Activated naive CD8-positive, alpha-beta T cell treated with anti-CD3 and anti-CD28 coated beads, Interleukin-2, amount 10 ng/mL, durations not matched to agents 7 days and 5 days (primary cell): ENCODE data around the gene CASP6. TPM values are rescaled to one million over a fixed set of nuclear protein-coding genes. Genes with fewer than 3 reads are reported as not detected.
"Not testable (repeated sequence)": the region's sequence is repeated elsewhere in the genome, so short reads cannot be mapped to it uniquely, and the experiment has no call there.

Experiments used
- ATAC-seq: fragments of 150-1000 bp; cut with Tn5 transposase; one replicate; pipeline ENCODE4 v1.10.0; 2021; ENCODE audit warnings: low read depth, moderate library complexity
- POLR2A ChIA-PET: fragments of 350-600 bp; sonication (Branson Sonifier 250); formaldehyde crosslinking; loops from one replicate; lab custom pipeline; 2021; ENCODE audit warnings: antibody characterized with exemption; lab: Charles Lee
- DNase-seq: peaks from one replicate; pipeline ENCODE4 v3.0.0; 2021
- H3K27ac Mint-ChIP-seq: one replicate; pipeline ENCODE4 v1.8.0; 2022; ENCODE audit warnings: mild to moderate bottlenecking, mixed read lengths
- H3K27me3 Mint-ChIP-seq: one replicate; pipeline ENCODE4 v1.8.0; 2022; ENCODE audit warnings: mild to moderate bottlenecking, moderate library complexity, mixed read lengths
- H3K36me3 Mint-ChIP-seq: one replicate; pipeline ENCODE4 v1.8.0; 2021; ENCODE audit warnings: mild to moderate bottlenecking, mixed read lengths
- H3K4me1 Mint-ChIP-seq: one replicate; pipeline ENCODE4 v1.8.0; 2021; ENCODE audit warnings: mixed read lengths
- H3K4me3 Mint-ChIP-seq: one replicate; pipeline ENCODE4 v1.8.0; 2022; ENCODE audit warnings: mild to moderate bottlenecking, moderate library complexity, mixed read lengths
- H3K9me3 Mint-ChIP-seq: one replicate; pipeline ENCODE4 v1.8.0; 2021; ENCODE audit warnings: mixed read lengths
- total RNA-seq, 2 experiments: library from RNA; stranded (reverse); gene quantifications; one replicate each; pipeline ENCODE4 v1.2.3, GENCODE V29; 2021

Gene CASP6
- total RNA-seq, 2 experiments from 2014 or later, result 25.5 to 35.5 TPM

DNA sequence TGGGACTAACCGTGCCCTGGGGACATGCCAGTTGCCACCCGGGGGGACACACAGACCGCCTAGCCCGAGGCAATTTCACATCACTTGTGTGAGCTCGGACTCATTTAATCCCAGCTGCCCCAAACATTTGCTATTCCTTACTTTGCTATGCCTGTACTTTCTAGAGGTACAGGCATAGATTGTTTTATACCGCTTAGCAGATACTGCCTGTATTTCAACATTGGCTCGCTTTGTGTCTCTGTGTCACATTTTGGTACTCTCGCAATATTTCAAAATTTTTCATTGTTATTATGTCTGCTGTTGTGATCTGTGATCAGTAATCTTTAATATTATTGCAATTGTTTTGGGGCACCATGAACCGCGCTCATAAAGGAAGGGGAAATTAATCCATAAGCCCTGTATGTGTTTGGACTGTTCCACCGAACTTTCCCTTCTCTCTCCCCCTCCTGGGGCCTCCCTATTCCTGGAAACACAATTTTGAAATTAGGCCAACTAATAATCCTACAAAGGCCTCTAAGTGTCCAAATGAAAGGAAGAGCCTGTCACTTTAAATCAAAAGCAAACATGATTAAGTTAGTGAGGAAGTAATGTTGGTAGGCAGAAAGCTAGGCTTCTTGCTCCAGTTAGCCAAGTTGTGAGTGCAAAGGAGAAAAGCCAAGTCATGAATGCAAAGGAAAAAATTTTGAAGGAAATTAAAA lies 568 bp upstream of the CASP6 start:
- H3K36me3 Mint-ChIP-seq, result peaks cover 8% of the 10 kb centered on the region
- POLR2A ChIA-PET, result interaction anchor here (0.8 to 4.1 kb wide), 8 partner anchors 13 to 269 kb away, joined by 3 to 25 read pairs (median 6); partner anchors contain the start of genes MCUB and PLA2G12A
- no peaks in the 10 kb centered on the region for H3K9me3 Mint-ChIP-seq
- H3K4me1 Mint-ChIP-seq, result peaks cover 20% of the 10 kb centered on the region
- H3K27ac Mint-ChIP-seq, result peak overlapping the region; percentile 95
- H3K27me3 Mint-ChIP-seq, result no peaks in the 10 kb centered on the region
- no peak for ATAC-seq
- DNase-seq, result no peak
- H3K4me3 Mint-ChIP-seq, result peak overlapping the region; percentile 96

DNA sequence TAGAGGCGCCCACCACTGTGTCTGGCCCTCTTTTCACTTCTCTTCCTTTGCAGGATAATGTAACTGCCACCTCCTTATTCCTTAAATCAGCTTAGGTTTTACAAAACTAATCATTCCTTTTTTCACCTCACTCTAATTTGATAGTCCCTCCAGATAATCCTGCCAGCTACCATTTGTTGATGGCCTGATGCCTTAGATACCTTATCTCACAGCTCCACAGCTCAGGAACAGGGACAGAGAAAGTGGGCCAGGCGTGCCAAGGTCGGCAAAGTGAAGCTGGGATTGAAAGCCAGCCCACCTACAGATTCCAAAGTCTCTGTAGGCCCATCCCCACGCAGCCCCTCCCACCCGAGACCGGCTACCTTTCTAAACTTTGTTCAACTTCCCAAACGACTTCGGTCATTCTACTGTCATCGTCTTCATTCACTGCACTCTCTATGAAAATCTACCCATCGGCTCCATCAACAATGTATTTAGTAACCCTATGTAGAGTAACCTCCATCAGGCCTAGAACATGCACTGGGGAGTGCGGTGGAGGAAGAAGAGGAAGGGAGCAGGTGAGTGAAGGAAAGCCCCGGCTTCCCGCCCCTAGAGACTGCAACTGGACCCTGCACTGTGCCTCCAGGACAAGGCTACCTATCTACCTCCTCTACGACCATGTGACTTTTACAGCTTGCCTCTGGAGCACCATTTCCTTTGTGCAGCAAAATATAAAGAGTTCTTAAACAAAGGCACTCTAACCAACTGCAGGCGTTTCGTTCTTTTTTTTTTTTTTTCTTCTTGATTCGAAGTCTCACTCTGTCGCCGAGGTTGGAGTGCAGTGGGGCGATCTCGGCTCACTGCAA lies 1.5 kb downstream of the CASP6 start:
- peaks cover 17% of the 10 kb centered on the region for H3K36me3 Mint-ChIP-seq
- no peaks in the 10 kb centered on the region for H3K27me3 Mint-ChIP-seq
- H3K4me3 Mint-ChIP-seq, result peak overlapping the region; percentile 96
- no peaks in the 10 kb centered on the region for H3K9me3 Mint-ChIP-seq
- H3K4me1 Mint-ChIP-seq, result peaks cover 26% of the 10 kb centered on the region
- ATAC-seq, result no peak
- peak overlapping the region; percentile 95 for H3K27ac Mint-ChIP-seq
- DNase-seq, result no peak
- POLR2A ChIA-PET, result interaction anchor here (0.9 to 4.1 kb wide), 5 partner anchors 11 to 268 kb away, joined by 4 to 25 read pairs (median 11); partner anchors contain the start of genes MCUB, PLA2G12A and SEC24B

DNA sequence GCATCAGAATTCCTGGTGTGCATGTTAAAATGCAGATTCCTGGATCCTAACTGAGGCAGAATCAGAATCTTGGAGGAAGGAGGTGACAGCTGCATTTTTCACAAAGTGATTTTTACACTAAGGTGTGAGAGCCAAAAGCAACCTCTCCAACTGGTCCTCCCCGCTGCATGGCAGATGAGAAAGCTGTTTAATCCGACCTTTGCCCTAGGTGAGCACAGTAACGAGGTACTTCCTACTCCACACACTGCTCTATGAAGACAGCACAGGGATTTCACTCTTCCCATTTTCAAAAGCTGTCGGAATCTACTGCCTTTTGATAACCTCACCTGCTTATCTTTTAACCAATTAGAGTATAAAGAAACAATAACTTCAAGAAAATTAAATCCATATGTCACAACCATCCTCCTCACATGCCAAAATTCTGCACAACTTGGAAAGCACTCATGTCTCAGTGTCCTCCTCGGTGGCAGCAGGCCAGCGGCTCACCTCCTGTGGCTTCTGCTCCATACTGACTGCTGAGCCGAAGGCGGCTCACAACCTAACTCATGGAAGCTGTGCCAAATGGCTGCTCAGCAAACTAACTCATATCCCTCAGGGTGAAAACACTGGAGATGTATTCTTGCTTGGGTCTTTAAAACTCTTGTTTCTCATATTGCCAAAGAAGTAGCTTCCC lies 3.6 kb downstream of the CASP6 start:
- Mint-ChIP-seq H3K27ac (no peak overlapping the region), H3K4me1 (peaks cover 26% of the 10 kb centered on the region), H3K4me3 (no peak overlapping the region), H3K27me3 (no peaks in the 10 kb centered on the region), H3K9me3 (no peaks in the 10 kb centered on the region), H3K36me3 (peaks cover 22% of the 10 kb centered on the region)
- POLR2A ChIA-PET, result interaction anchor here (0.5 to 4.1 kb wide), 2 partner anchors 9 to 84 kb away, joined by 4 to 25 read pairs; no protein-coding TSS in a partner anchor
- no peak for ATAC-seq
- DNase-seq, result no peak

DNA sequence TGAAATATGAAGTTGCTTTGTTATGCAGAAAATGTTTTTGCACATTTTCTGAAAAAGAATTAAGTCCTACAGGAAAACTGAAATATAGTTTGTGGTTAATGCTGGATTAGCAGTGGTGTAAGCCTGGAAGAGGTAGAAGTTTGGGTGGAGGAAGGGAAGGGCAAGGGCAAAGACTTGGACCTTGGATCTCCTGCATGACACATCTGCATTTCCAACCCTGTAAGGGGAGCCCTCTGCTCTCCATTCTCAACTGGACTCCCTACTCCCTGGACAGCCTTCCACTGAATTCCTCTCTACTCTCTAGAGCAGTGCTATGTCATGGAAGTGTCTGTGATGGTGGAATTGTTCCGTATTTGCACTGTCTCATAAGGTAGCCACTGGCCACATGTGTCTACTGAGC lies 4.6 kb downstream of the CASP6 start:
- peaks cover 32% of the 10 kb centered on the region for H3K36me3 Mint-ChIP-seq
- ATAC-seq (no peak), DNase-seq (no peak)
- POLR2A ChIA-PET, result no interaction called here
- peaks cover 21% of the 10 kb centered on the region for H3K4me1 Mint-ChIP-seq
- no peaks in the 10 kb centered on the region for H3K27me3 Mint-ChIP-seq
- H3K27ac Mint-ChIP-seq, result no peak overlapping the region
- H3K4me3 Mint-ChIP-seq, result no peak overlapping the region
- no peaks in the 10 kb centered on the region for H3K9me3 Mint-ChIP-seq

DNA sequence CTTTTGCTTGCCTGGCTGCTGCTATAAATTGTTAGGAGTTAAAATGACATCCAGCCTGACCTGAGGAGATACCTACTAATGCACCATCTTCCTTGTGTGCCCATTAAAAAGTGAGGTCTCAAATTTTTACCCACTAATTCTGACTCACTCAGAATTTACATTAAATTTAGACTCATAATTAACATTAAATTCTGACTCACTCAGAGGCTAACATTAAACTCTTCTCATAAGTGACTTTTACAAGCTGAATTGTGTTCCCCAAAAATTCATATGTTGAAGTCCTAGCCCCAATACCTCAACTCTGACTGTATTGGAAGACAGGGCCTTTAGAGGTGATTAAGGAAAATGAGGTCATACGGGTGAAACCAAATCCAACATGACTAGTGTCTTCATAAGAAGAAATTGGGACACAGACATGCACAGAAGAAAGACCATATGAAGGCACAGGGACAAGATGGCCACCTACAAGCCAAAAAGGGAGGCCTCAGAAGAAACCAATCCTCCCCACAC lies 11.8 kb downstream of the CASP6 start:
- H3K27me3 Mint-ChIP-seq, result no peaks in the 10 kb centered on the region
- ATAC-seq, result no peak
- H3K27ac Mint-ChIP-seq, result peak overlapping the region; percentile 81
- no peak for DNase-seq
- POLR2A ChIA-PET, result interaction anchor here (1.2 to 2.8 kb wide), 3 partner anchors 10 to 131 kb away, joined by 3 to 25 read pairs (median 8); partner anchors contain the start of genes CASP6 and MCUB
- H3K4me1 Mint-ChIP-seq, result peaks cover 24% of the 10 kb centered on the region
- H3K4me3 Mint-ChIP-seq, result peak overlapping the region; percentile 32
- no peaks in the 10 kb centered on the region for H3K9me3 Mint-ChIP-seq
- peaks cover 54% of the 10 kb centered on the region for H3K36me3 Mint-ChIP-seq

DNA sequence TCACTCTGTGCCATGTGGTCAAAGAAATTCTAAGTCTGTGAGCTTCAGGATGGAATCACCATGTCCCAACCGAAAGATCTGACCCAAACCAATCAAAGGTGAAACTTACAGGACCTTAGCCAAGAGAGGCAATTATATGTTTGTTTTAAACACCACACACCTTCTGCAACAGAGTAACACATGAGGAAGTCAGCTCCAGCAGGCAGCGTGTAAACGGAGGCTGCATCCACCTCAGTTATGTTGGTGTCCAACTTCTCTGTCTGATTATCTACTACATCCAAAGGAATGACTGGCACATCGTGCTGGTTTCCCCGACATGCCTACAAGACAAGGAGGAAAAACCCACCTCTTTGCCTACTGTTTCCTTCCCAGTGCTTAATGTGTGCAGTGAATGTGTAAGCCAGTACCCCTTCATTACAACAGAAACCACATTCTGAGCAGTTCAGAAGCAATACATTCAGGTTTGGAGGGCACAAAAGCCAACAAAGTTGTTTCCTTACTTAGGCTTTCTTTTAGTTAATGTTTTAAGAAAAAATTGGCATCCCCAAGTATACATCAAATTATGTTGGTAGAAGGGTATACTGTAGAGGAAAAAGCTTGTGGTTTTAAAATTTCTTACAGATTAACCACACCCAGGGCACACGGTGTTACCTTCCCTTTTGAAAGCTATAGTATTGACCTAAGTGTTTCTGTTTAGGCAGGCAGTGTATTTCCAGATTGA lies 12.4 kb downstream of the CASP6 start:
- peak overlapping the region; percentile 81 for H3K27ac Mint-ChIP-seq
- H3K36me3 Mint-ChIP-seq, result peaks cover 54% of the 10 kb centered on the region
- H3K4me1 Mint-ChIP-seq, result peaks cover 24% of the 10 kb centered on the region
- peak overlapping the region; percentile 32 for H3K4me3 Mint-ChIP-seq
- H3K9me3 Mint-ChIP-seq, result no peaks in the 10 kb centered on the region
- DNase-seq (no peak), ATAC-seq (peak; percentile 90)
- POLR2A ChIA-PET, result interaction anchor here (1.2 to 2.8 kb wide), 3 partner anchors 11 to 130 kb away, joined by 3 to 25 read pairs (median 8); partner anchors contain the start of genes CASP6 and MCUB
- no peaks in the 10 kb centered on the region for H3K27me3 Mint-ChIP-seq

DNA sequence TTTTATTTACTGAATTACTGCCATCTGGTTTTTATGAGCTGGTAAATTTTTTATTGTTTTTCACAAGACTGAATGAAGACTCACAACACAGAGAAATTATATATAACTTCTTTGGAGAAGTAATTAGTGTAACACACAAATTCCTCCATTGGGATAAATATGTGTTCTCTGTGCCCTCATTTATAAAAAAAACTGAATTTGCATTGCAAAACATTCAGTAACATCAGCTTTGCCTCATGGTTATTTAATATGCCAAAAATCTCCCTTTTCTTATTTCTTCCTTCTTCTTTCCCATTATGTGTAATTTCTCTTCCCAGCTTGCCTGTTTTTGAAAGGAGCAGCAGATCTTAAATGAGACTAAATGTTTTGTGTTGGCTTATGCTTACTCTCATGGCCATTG lies 18.5 kb downstream of the CASP6 start:
- DNase-seq (no peak), ATAC-seq (no peak)
- Mint-ChIP-seq H3K27ac (no peak overlapping the region), H3K4me1 (peaks cover 18% of the 10 kb centered on the region), H3K36me3 (peaks cover 54% of the 10 kb centered on the region), H3K9me3 (no peaks in the 10 kb centered on the region), H3K4me3 (no peak overlapping the region), H3K27me3 (no peaks in the 10 kb centered on the region)
- POLR2A ChIA-PET, result interaction anchor here (0.5 kb wide), 1 partner anchor 26 kb away, joined by 4 read pairs; no protein-coding TSS in a partner anchor

DNA sequence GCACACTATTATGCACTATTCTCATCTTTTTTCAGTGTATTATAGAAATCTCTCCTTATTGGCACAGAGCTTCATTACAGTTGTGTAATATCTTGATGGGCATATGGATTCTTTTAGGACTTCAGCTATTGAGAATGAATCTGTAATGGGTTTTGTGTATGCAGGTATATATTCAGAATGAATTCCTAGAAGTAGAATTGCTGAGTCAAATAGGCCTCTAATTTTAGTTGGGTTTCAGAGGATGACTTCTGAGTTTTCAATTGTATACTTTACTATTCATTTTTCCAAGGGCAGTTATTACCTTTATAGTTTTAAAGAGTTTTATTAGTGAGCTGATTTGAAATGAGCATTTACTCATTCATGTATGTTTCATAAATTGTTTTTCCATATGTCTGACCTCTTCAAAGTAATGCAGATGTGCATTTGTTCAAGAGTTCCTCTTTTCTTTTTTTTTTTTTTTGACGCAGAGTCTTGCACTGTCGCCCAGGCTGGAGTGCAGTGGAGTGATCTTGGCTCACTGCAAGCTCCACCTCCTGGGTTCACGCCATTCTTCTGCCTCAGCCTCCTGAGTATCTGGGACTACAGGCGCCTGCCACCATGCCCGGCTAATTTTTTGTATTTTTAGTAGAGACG lies 19.5 kb downstream of the CASP6 start:
- Mint-ChIP-seq H3K4me1 (peaks cover 18% of the 10 kb centered on the region), H3K36me3 (peaks cover 56% of the 10 kb centered on the region), H3K27me3 (no peaks in the 10 kb centered on the region), H3K9me3 (no peaks in the 10 kb centered on the region), H3K27ac (no peak overlapping the region), H3K4me3 (no peak overlapping the region)
- POLR2A ChIA-PET, result no interaction called here
- ATAC-seq, result no peak
- no peak for DNase-seq

DNA sequence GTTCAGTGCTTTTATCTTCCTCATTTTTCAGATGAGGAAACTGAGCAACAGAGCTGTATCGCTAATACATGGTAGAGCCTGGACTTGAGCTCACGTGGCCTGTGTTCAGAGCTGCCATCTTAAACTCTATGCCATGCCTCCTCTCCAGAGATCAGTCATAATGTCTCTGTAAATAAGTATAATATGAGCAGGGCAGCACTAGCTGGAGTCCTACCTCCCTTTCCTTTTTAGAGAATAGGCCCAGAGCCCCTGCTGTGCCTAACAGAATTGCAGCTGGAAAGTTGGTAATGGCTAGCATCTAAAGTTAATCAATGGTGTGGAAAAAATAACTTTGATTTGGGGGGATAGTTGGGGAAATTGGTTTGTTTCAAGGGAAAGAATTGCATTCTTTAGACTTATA lies 20.4 kb downstream of the CASP6 start:
- H3K4me1 Mint-ChIP-seq, result peaks cover 18% of the 10 kb centered on the region
- H3K9me3 Mint-ChIP-seq, result no peaks in the 10 kb centered on the region
- no peaks in the 10 kb centered on the region for H3K27me3 Mint-ChIP-seq
- H3K36me3 Mint-ChIP-seq, result peaks cover 57% of the 10 kb centered on the region
- POLR2A ChIA-PET, result interaction anchor here (0.6 kb wide), 1 partner anchor 123 kb away, joined by 4 read pairs; the partner anchor contains the start of gene MCUB
- no peak for DNase-seq
- no peak overlapping the region for H3K4me3 Mint-ChIP-seq
- no peak for ATAC-seq
- no peak overlapping the region for H3K27ac Mint-ChIP-seq

DNA sequence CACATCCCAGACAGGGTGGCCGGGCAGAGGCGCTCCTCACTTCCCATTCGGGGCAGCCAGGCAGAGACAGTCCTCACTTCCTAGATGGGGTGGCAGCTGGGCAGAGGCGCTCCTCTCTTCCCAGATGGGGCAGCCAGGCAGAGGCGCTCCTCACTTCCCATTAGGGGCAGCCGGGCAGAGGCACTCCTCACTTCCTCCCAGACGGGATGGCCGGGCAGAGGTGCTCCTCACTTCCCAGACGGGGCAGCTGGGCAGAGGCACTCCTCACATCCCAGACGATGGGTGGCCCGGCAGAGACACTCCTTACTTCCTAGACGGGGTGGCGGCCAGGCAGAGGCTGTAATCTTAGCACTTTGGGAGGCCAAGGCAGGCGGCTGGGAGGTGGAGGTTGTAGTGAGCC lies 24.3 kb downstream of the CASP6 start:
- ATAC-seq, H3K27me3 Mint-ChIP-seq, H3K4me3 Mint-ChIP-seq, POLR2A ChIA-PET, DNase-seq, H3K27ac Mint-ChIP-seq, H3K9me3 Mint-ChIP-seq: not testable (repeated sequence)
- Mint-ChIP-seq H3K4me1 (peaks cover 16% of the 10 kb centered on the region), H3K36me3 (peaks cover 57% of the 10 kb centered on the region)

DNA sequence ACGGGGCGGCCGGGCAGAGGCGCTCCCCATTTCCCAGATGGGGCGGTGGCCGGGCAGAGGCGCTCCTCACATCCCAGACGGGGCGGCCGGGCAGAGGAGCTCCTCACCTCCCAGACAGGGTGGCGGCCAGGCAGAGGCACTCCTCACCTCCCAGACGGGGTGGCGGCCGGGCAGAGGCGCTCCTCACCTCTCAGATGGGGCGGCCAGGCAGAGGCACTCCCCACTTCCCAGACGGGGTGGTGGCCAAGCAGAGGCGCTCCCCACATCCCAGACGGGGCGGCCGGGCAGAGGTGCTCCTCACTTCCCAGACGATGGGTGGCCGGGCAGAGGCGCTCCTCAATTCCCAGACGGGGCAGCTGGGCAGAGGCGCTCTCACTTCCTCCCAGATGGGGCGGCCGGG lies 24.8 kb downstream of the CASP6 start:
- H3K4me3 Mint-ChIP-seq, H3K9me3 Mint-ChIP-seq, POLR2A ChIA-PET, H3K27ac Mint-ChIP-seq, H3K27me3 Mint-ChIP-seq, DNase-seq, ATAC-seq: not testable (repeated sequence)
- Mint-ChIP-seq H3K4me1 (peaks cover 14% of the 10 kb centered on the region), H3K36me3 (peaks cover 59% of the 10 kb centered on the region)

DNA sequence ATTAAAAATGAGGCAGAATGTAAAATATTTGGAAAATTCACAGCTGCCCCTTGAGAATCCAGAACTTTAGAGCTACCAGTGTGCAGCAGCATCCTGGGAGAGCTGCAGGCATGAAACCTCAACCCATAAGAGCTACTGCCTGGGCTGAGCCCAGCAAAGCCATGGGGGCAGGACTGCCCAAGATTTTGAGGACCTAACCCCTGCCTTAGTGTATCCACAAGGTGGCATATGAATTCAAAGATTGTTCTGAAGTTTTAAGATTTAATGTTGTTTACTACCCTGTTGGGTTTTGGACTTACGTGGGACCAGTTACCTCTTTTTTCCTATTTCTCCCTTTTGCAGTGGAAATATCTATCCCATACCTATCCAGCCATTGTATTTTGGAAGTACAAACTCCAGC lies 26.4 kb downstream of the CASP6 start:
- Mint-ChIP-seq H3K9me3 (peaks cover 5% of the 10 kb centered on the region), H3K36me3 (peaks cover 63% of the 10 kb centered on the region), H3K27me3 (no peaks in the 10 kb centered on the region), H3K4me1 (peaks cover under 1% of the 10 kb centered on the region), H3K4me3 (no peak overlapping the region), H3K27ac (no peak overlapping the region)
- POLR2A ChIA-PET, result no interaction called here
- ATAC-seq, result no peak
- DNase-seq, result no peak
